Neutrophil (primary cell): ENCODE results near the gene SFTPB.

ENCODE experiments used
- H3K27ac ChIP-seq: fragments of 200-600 bp; sonication (generic); 2 replicates; pipeline ENCODE4 v1.5.1; 2016; ENCODE audit warnings: mild to moderate bottlenecking, moderate library complexity
- H3K27me3 ChIP-seq: fragments of 200-600 bp; sonication (generic); 2 replicates; pipeline ENCODE4 v1.6.0; 2016; ENCODE audit warnings: mild to moderate bottlenecking
- H3K36me3 ChIP-seq: fragments of 200-600 bp; sonication (generic); 2 replicates; pipeline ENCODE4 v1.5.1; 2017
- H3K4me1 ChIP-seq, 2 experiments: fragments of 200-600 bp in 1 of 2; sonication (generic) in 1 of 2; 1 replicate in 1 of 2; 2 replicates in 1 of 2; pipeline versions ENCODE4 v1.5.1 to v1.6.1; 2013 to 2016; ENCODE audit warnings: low read depth in 1 of 2, low read length in 1 of 2, mild to moderate bottlenecking in 1 of 2, moderate library complexity in 1 of 2; ENCODE audit not compliant: control insufficient read depth in 1 of 2, insufficient read depth in 1 of 2
- H3K4me3 ChIP-seq, 2 experiments: fragments of 200-600 bp in 1 of 2; sonication (generic) in 1 of 2; 1 replicate in 1 of 2; 2 replicates in 1 of 2; pipeline ENCODE4 v1.5.1; 2013 to 2016; ENCODE audit warnings: low read depth in 1 of 2, low read length in 1 of 2, mild to moderate bottlenecking in 1 of 2, moderate library complexity in 1 of 2
- H3K9me3 ChIP-seq: fragments of 200-600 bp; sonication (generic); 2 replicates; pipeline ENCODE4 v1.5.1; 2016
- TF ChIP-seq, protein P1 (sequence below): fragments of 200-600 bp; sonication (generic); IDR thresholded peaks from 2 replicates; pipeline ENCODE4 v1.5.1; 2016; ENCODE audit warnings: antibody characterized with exemption

SFTPB gene

DNA sequence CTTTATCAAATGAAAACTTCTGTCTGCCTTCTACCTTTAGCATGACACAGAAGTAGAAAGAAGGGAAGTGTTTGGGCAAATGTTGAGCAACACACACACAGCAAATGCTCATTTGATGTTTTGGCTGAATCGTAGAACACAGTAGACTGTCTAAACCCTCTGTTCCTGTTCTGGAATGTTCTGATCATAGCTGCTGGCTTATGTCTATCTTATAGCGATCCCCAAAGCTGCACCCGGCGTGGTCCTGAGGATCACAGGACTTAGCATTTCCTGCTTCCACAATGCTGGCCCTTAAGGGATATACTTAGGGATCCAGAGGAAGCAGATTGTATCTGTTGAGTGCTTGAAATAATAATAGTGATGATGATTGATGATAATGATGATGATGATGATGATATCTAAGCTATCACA is 41.4 kb upstream of the SFTPB start:
- TF ChIP-seq, protein P1, sequence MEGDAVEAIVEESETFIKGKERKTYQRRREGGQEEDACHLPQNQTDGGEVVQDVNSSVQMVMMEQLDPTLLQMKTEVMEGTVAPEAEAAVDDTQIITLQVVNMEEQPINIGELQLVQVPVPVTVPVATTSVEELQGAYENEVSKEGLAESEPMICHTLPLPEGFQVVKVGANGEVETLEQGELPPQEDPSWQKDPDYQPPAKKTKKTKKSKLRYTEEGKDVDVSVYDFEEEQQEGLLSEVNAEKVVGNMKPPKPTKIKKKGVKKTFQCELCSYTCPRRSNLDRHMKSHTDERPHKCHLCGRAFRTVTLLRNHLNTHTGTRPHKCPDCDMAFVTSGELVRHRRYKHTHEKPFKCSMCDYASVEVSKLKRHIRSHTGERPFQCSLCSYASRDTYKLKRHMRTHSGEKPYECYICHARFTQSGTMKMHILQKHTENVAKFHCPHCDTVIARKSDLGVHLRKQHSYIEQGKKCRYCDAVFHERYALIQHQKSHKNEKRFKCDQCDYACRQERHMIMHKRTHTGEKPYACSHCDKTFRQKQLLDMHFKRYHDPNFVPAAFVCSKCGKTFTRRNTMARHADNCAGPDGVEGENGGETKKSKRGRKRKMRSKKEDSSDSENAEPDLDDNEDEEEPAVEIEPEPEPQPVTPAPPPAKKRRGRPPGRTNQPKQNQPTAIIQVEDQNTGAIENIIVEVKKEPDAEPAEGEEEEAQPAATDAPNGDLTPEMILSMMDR = no peak
- H3K27me3 ChIP-seq = no peaks in the 10 kb centered on the region
- peak overlapping the region; percentile 77 for H3K27ac ChIP-seq
- H3K4me3 ChIP-seq = peak overlapping the region; percentile 28
- no peaks in the 10 kb centered on the region for H3K36me3 ChIP-seq
- peaks cover 99 to 100% of the 10 kb centered on the region in 2 experiments for H3K4me1 ChIP-seq
- no peaks in the 10 kb centered on the region for H3K9me3 ChIP-seq

DNA sequence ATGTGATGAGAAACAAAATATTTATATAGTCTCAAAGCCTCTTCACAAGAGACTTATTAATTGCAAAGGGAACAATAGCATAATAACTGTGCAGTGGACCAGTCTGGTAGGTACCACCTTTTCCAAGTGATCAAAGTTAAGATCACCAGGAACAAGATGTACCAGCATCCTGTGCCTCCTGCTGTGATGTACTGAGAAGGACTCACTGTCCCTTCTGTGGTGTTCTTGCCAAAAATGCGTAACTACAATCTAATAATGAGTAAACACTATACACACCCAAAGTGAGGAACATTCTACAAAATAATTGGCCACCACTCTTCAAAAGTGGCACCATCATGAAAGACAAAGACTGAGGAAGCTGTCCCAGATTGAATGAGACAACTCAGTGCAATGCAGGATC is 40.6 kb upstream of the SFTPB start:
- Histone ChIP-seq H3K27me3 (no peaks in the 10 kb centered on the region), H3K4me3 (no peak overlapping the region), H3K9me3 (no peaks in the 10 kb centered on the region), H3K36me3 (no peaks in the 10 kb centered on the region), H3K27ac (peak overlapping the region; percentile 77), H3K4me1 (peaks cover 99 to 100% of the 10 kb centered on the region in 2 experiments)
- TF ChIP-seq, protein P1 = no peak

DNA sequence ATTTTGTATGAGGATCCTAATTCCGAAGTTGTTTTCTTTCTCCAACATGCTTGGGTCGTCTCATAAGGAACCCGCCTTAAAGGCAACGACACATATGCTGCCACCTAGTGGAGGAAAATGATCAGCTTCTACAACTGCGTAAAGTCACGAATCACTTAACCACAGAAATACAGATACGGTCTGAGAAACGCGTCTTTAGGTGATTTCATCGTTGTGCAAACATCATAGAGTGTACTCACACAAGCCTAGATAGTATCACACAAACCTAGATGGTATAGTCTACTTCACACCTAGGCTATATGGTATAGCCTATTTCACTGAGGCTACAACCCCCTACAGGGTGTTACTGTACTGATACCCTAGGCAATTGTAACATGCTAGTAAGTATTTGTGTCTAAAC is 39.3 kb upstream of the SFTPB start:
- Histone ChIP-seq H3K4me1 (peaks cover 92 to 100% of the 10 kb centered on the region in 2 experiments), H3K27ac (peak overlapping the region; percentile 92)

DNA sequence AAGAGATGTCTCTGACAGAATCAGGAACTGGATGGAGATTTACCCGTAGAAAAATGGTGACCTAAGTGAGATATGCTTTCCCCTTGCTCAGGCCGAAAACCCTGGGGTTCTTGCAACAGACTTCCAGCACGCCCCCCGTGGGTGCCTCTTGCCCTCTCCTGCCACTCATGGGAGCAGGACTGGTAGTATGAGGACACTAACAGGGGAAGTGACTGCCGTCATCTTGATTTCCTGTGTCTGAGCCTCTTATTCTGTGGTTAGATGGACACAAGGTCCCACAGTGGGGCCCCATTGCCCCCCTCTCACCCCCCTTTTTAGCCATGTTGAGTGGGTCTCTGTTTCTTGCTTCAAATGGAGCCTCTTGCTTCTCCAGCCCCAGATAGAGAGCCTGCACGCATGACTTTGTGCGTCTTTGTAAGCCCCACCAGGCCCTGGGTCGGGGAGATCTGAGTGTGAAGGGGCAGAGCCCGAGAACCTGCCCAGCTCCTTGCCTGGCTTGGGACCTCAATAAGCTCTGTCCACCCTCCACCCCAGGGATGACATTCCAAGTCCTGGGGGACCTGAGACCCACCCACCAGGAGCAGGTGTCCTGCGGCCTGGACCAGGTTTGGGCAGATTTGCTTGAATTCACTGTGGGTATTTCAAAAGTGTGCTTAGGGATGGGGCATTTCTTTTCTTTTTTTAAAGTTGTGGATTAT is 38.7 kb upstream of the SFTPB start:
- H3K9me3 ChIP-seq = no peaks in the 10 kb centered on the region
- no peaks in the 10 kb centered on the region for H3K27me3 ChIP-seq
- peaks cover 87 to 100% of the 10 kb centered on the region in 2 experiments for H3K4me1 ChIP-seq
- no peaks in the 10 kb centered on the region for H3K36me3 ChIP-seq
- TF ChIP-seq, protein P1 = no peak
- peak overlapping the region; percentile 92 for H3K27ac ChIP-seq
- peak overlapping the region; percentile 40 to 44 for H3K4me3 ChIP-seq

More for the DNA sequence above, 39.3 kb upstream of the SFTPB start:
- Histone ChIP-seq H3K36me3 (no peaks in the 10 kb centered on the region), H3K27me3 (no peaks in the 10 kb centered on the region), H3K4me3 (peak overlapping the region; percentile 40 to 44), H3K9me3 (no peaks in the 10 kb centered on the region)
- TF ChIP-seq, protein P1 = peak; percentile 81

DNA sequence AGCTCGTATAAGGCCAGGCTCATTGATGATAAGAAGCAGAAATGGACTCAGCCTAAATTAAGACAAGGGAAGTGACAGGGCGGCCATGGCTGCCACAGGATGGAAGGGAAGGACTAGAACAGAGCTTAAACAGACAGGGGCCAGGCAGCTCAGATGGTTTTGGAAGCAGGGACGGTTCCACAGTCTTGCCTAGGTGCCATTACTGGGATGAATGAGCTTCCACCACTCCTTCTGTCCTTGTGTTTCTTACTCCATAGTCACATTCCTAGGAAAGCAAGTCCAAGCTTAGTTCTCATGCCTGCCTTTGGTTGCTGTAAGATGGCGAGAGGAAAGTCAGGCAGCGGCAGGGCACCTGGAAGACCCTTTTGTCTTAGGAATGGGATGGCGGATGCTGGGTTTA is 38.1 kb upstream of the SFTPB start:
- H3K4me1 ChIP-seq = peaks cover 80 to 95% of the 10 kb centered on the region in 2 experiments
- no peaks in the 10 kb centered on the region for H3K27me3 ChIP-seq
- H3K4me3 ChIP-seq = peak overlapping the region; percentile 40 to 44
- no peaks in the 10 kb centered on the region for H3K9me3 ChIP-seq
- H3K27ac ChIP-seq = peak overlapping the region; percentile 92
- H3K36me3 ChIP-seq = no peaks in the 10 kb centered on the region
- TF ChIP-seq, protein P1 = no peak
